Measurements from ENCODE around the gene MPPED2.

- TF ChIP-seq CTCF (conservative IDR thresholded peaks at IDR 0.05) (no peak), ZFX (IDR thresholded peaks at IDR 0.05) (no peak)
These were observed 120.5 kb downstream of the MPPED2 start for GRCh38 chr11:30465623-30466022.
